Astrocyte (in vitro differentiated cells and primary cell): ENCODE measurements around the gene TMEM170B. TPM values are rescaled to one million over a fixed set of nuclear protein-coding genes. Genes with fewer than 3 reads are reported as not detected.

ENCODE experiments used
- DNase-seq: peaks from one replicate; pipeline ENCODE4 v3.0.0-alpha.2; 2010; ENCODE audit warnings: low read depth
- FAIRE-seq: peaks from 2 replicates; lab custom pipeline; 2011; peaks lifted over from hg19 to GRCh38; lab: Jason Lieb, UNC
- H2AFZ ChIP-seq: 2 replicates; pipeline ENCODE4 v1.6.0; 2012; ENCODE audit warnings: low read depth, low read length, inconsistent platforms
- H3K27ac ChIP-seq: 2 replicates; pipeline ENCODE4 v1.5.1; 2011; ENCODE audit warnings: low read depth, low read length, inconsistent platforms
- H3K27me3 ChIP-seq: 2 replicates; pipeline ENCODE4 v1.6.0; 2011; ENCODE audit warnings: low read length, inconsistent platforms; ENCODE audit not compliant: insufficient read depth
- H3K36me3 ChIP-seq: 2 replicates; pipeline ENCODE4 v1.5.1; 2011; ENCODE audit warnings: low read length, inconsistent platforms; ENCODE audit not compliant: insufficient read depth
- H3K4me1 ChIP-seq: 2 replicates; pipeline ENCODE4 v1.5.1; 2011; ENCODE audit warnings: low read length, inconsistent platforms; ENCODE audit not compliant: insufficient read depth
- H3K4me2 ChIP-seq: 2 replicates; pipeline ENCODE4 v1.6.0; 2012; ENCODE audit warnings: low read length, inconsistent platforms
- H3K4me3 ChIP-seq: 2 replicates; pipeline ENCODE4 v1.5.1; 2011; ENCODE audit warnings: low read depth, mild to moderate bottlenecking, low read length, inconsistent platforms; ENCODE audit not compliant: insufficient read depth
- H3K79me2 ChIP-seq: 2 replicates; pipeline ENCODE4 v1.6.0; 2012; ENCODE audit warnings: mild to moderate bottlenecking, low read length, inconsistent platforms; ENCODE audit not compliant: insufficient read depth
- H3K9ac ChIP-seq: 2 replicates; pipeline ENCODE4 v1.6.0; 2012; ENCODE audit warnings: mild to moderate bottlenecking, low read length, inconsistent platforms
- H3K9me3 ChIP-seq: 2 replicates; pipeline ENCODE4 v1.5.1; 2012; ENCODE audit warnings: low read depth, mild to moderate bottlenecking, low read length, inconsistent platforms; ENCODE audit not compliant: insufficient read depth
- H4K20me1 ChIP-seq: 2 replicates; pipeline ENCODE4 v1.6.0; 2012; ENCODE audit warnings: low read length, inconsistent platforms; ENCODE audit not compliant: insufficient read depth
- H3K27ac Mint-ChIP-seq: one replicate; pipeline ENCODE4 v1.8.0; 2021; ENCODE audit warnings: mild to moderate bottlenecking, mixed read lengths; ENCODE audit not compliant: unreplicated experiment
- H3K27me3 Mint-ChIP-seq: one replicate; pipeline ENCODE4 v1.8.0; 2021; ENCODE audit warnings: low read depth, mixed read lengths; ENCODE audit not compliant: unreplicated experiment
- H3K36me3 Mint-ChIP-seq: one replicate; pipeline ENCODE4 v1.8.0; 2021; ENCODE audit warnings: low read depth, mixed read lengths; ENCODE audit not compliant: unreplicated experiment
- H3K4me1 Mint-ChIP-seq: one replicate; pipeline ENCODE4 v1.8.0; 2021; ENCODE audit warnings: low read depth, mixed read lengths; ENCODE audit not compliant: unreplicated experiment
- H3K4me3 Mint-ChIP-seq: one replicate; pipeline ENCODE4 v1.8.0; 2021; ENCODE audit warnings: mild to moderate bottlenecking, moderate library complexity, mixed read lengths; ENCODE audit not compliant: unreplicated experiment
- H3K9me3 Mint-ChIP-seq: one replicate; pipeline ENCODE4 v1.8.0; 2021; ENCODE audit warnings: mild to moderate bottlenecking, mixed read lengths; ENCODE audit not compliant: unreplicated experiment
- EZH2 ChIP-seq: IDR thresholded peaks from 2 replicates; pipeline ENCODE4 v1.6.1; 2012; ENCODE audit warnings: mild to moderate bottlenecking, low read length, inconsistent platforms; ENCODE audit not compliant: insufficient read depth
- total RNA-seq: library from RNA; stranded (reverse); gene quantifications from 2 replicates; pipeline ENCODE4 v1.2.1, GENCODE V29; 2021
- TF ChIP-seq, protein P1 (sequence below): IDR thresholded peaks from 2 replicates; pipeline ENCODE4 v1.5.1; 2011; ENCODE audit warnings: low read depth, mild to moderate bottlenecking, inconsistent platforms, low read length, moderate library complexity; ENCODE audit not compliant: insufficient read depth

The TMEM170B gene
- total RNA-seq, 1 donor from 2014 or later = 2.5 TPM

DNA sequence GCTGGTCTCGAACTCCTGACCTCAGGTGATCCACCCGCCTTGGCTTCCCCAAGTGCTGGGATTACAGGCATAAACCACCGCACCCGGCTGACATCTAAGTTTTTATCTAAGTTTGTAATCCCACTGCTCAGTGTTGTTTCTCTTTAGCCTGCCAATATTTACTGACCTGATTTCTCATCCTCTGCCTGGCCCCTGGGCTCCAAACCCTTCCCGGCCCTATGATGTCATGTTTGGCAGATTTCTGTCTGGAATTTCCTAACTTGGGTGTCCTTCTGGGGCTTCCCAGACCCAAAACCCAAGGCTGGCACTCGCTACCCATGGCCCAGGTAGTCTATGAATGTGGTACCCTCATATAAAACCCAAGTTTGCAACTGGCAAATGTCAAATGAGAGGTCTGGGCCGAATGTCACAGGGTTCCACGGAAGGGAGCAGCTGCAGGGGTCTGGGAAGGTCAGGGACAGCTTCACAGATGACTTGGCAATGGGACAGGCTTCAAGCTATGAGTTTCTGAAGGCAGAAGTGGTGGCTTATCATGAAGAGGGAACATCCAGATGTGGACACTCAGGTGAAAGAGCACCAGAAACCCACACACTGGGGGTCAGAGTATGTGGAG is 54.9 kb downstream of the TMEM170B start:
- FAIRE-seq (no peak), DNase-seq (no peak)
- H3K9me3 Mint-ChIP-seq = peaks cover 6% of the 10 kb centered on the region
- H3K27ac Mint-ChIP-seq = peak overlapping the region; percentile 34
- H3K4me1 Mint-ChIP-seq = peaks cover 23% of the 10 kb centered on the region
- no peak overlapping the region for H3K4me2 ChIP-seq
- no peaks in the 10 kb centered on the region for H3K27me3 ChIP-seq
- H4K20me1 ChIP-seq = no peaks in the 10 kb centered on the region
- H3K4me1 ChIP-seq = peaks cover 21% of the 10 kb centered on the region
- no peak overlapping the region for H3K27ac ChIP-seq
- H3K36me3 Mint-ChIP-seq = peaks cover 4% of the 10 kb centered on the region
- H3K4me3 ChIP-seq = no peak overlapping the region
- H2AFZ ChIP-seq = no peak overlapping the region
- H3K9me3 ChIP-seq = no peaks in the 10 kb centered on the region
- H3K79me2 ChIP-seq = no peaks in the 10 kb centered on the region
- no peak for TF ChIP-seq EZH2
- TF ChIP-seq, protein P1, sequence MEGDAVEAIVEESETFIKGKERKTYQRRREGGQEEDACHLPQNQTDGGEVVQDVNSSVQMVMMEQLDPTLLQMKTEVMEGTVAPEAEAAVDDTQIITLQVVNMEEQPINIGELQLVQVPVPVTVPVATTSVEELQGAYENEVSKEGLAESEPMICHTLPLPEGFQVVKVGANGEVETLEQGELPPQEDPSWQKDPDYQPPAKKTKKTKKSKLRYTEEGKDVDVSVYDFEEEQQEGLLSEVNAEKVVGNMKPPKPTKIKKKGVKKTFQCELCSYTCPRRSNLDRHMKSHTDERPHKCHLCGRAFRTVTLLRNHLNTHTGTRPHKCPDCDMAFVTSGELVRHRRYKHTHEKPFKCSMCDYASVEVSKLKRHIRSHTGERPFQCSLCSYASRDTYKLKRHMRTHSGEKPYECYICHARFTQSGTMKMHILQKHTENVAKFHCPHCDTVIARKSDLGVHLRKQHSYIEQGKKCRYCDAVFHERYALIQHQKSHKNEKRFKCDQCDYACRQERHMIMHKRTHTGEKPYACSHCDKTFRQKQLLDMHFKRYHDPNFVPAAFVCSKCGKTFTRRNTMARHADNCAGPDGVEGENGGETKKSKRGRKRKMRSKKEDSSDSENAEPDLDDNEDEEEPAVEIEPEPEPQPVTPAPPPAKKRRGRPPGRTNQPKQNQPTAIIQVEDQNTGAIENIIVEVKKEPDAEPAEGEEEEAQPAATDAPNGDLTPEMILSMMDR = no peak
- H3K36me3 ChIP-seq = no peaks in the 10 kb centered on the region
- no peaks in the 10 kb centered on the region for H3K27me3 Mint-ChIP-seq
- no peak overlapping the region for H3K9ac ChIP-seq
- no peak overlapping the region for H3K4me3 Mint-ChIP-seq

DNA sequence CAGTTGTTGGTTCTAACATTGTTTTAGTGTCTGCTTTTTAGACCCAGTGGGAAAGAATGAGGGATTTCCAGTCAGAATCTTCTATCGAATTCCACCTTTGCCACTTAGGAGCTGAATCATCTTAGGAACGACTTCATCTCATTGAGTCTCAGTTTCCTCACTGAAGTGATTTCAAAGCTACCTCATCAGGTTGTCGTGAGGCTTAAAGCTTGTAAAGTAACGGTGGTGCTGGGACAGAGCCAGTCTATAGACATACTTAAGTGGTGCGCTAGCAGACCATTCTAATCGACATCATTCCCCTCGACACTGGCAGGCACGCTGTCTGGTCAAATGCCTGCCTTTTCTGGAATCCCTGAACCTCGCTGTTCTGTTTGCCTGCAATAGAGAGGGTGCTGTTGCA is 55.5 kb downstream of the TMEM170B start:
- Histone ChIP-seq H4K20me1 (no peaks in the 10 kb centered on the region), H3K27ac (no peak overlapping the region), H3K9ac (no peak overlapping the region), H3K4me1 (peaks cover 21% of the 10 kb centered on the region), H3K36me3 (no peaks in the 10 kb centered on the region), H3K4me3 (no peak overlapping the region), H3K9me3 (no peaks in the 10 kb centered on the region), H2AFZ (no peak overlapping the region), H3K79me2 (no peaks in the 10 kb centered on the region), H3K27me3 (no peaks in the 10 kb centered on the region), H3K4me2 (no peak overlapping the region)
- H3K4me1 Mint-ChIP-seq = peaks cover 23% of the 10 kb centered on the region
- no peaks in the 10 kb centered on the region for H3K27me3 Mint-ChIP-seq
- FAIRE-seq (no peak), DNase-seq (no peak)
- H3K27ac Mint-ChIP-seq = no peak overlapping the region
- peaks cover 4% of the 10 kb centered on the region for H3K36me3 Mint-ChIP-seq
- TF ChIP-seq EZH2 = no peak
- TF ChIP-seq, protein P1 = no peak
- peaks cover 6% of the 10 kb centered on the region for H3K9me3 Mint-ChIP-seq
- H3K4me3 Mint-ChIP-seq = no peak overlapping the region

DNA sequence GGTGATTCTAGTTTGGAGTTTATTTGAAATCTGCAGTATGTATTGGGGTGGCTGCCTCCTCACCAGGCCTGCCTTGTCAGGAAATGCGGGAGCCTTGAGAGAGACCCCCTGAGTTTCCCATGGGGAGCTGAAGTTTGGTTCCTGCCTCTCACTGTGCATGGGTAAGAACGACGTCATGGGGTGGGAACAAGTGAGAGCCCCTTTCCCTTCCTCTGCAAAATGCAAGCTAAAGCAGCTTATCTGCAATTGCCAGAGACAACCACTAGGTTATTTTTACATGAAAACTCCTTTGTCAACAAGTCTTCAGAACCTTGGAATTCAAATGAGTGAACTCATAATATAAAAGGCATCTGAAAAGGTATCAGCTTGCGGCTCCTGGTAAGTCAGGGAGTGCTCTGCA is 58.4 kb downstream of the TMEM170B start:
- H3K27ac Mint-ChIP-seq = no peak overlapping the region
- H4K20me1 ChIP-seq = no peaks in the 10 kb centered on the region
- H3K27ac ChIP-seq = no peak overlapping the region
- FAIRE-seq (no peak), DNase-seq (no peak)
- peaks cover 13% of the 10 kb centered on the region for H3K4me1 Mint-ChIP-seq
- no peak overlapping the region for H2AFZ ChIP-seq
- no peaks in the 10 kb centered on the region for H3K27me3 ChIP-seq
- peaks cover 3% of the 10 kb centered on the region for H3K4me1 ChIP-seq
- peaks cover 2% of the 10 kb centered on the region for H3K9me3 Mint-ChIP-seq
- no peak overlapping the region for H3K4me2 ChIP-seq
- H3K36me3 Mint-ChIP-seq = peaks cover 2% of the 10 kb centered on the region
- H3K27me3 Mint-ChIP-seq = no peaks in the 10 kb centered on the region
- H3K36me3 ChIP-seq = no peaks in the 10 kb centered on the region
- no peaks in the 10 kb centered on the region for H3K9me3 ChIP-seq
- H3K4me3 Mint-ChIP-seq = no peak overlapping the region
- no peak overlapping the region for H3K4me3 ChIP-seq
- no peak overlapping the region for H3K9ac ChIP-seq
- TF ChIP-seq EZH2 = no peak
- TF ChIP-seq, protein P1 = peak; percentile 49
- H3K79me2 ChIP-seq = no peaks in the 10 kb centered on the region
